Esophagus (tissue), 2 donors: Measurements from ENCODE around the gene FOXP1. TPM values are rescaled to one million over a fixed set of nuclear protein-coding genes. Genes with fewer than 3 reads are reported as not detected.

Experiments used
- H3K27ac ChIP-seq, 2 donors: one replicate each; pipeline ENCODE4 v1.5.1; 2013; ENCODE audit warnings: low read depth in 2 of 2, mild to moderate bottlenecking in 2 of 2, inconsistent platforms in 1 of 2, low read length in 1 of 2, moderate library complexity in 1 of 2
- H3K27me3 ChIP-seq, 2 donors: one replicate each; pipeline ENCODE4 v1.6.1; 2013; ENCODE audit warnings: low read length in 2 of 2, control low read depth in 1 of 2, mild to moderate bottlenecking in 1 of 2; ENCODE audit not compliant: insufficient read depth in 2 of 2, control insufficient read depth in 1 of 2
- H3K36me3 ChIP-seq, 2 donors: one replicate each; pipeline ENCODE4 v1.6.1; 2013; ENCODE audit warnings: low read length in 1 of 2; ENCODE audit not compliant: control insufficient read depth in 2 of 2, insufficient read depth in 2 of 2
- H3K4me1 ChIP-seq, 2 donors: one replicate each; pipeline ENCODE4 v1.6.1; 2013; ENCODE audit warnings: low read length in 1 of 2; ENCODE audit not compliant: control insufficient read depth in 2 of 2, insufficient read depth in 2 of 2
- H3K4me3 ChIP-seq, 2 donors: one replicate each; pipeline ENCODE4 v1.5.1; 2013; ENCODE audit warnings: low read length in 2 of 2, mild to moderate bottlenecking in 2 of 2, low read depth in 1 of 2, moderate library complexity in 1 of 2
- H3K9me3 ChIP-seq, 2 donors: one replicate each; pipeline ENCODE4 v1.6.1; 2013; ENCODE audit warnings: mild to moderate bottlenecking in 2 of 2, low read depth in 1 of 2, low read length in 1 of 2, moderate library complexity in 1 of 2; ENCODE audit not compliant: control insufficient read depth in 2 of 2, insufficient read depth in 1 of 2
- WGBS, 2 donors: extraction: QIAGEN DNeasy Blood & Tissue Kit; methylation state at CpG; one replicate each; pipeline ENCODE4 v1.1.7; 2013; 5-methylcytosine and 5-hydroxymethylcytosine counted together
- polyA plus RNA-seq, 2 donors: library from polyadenylated mRNA; stranded (reverse); fragments of 200-250 nt; gene quantifications; one replicate each; pipeline ENCODE4 v1.2.3, GENCODE V29; 2013
- donor health status: healthy with polysubstance abuse.
- donor health status: Bipolar disorder and iron deficiency.

FOXP1 gene
- polyA plus RNA-seq, 2 donors = 10.7 to 20.4 TPM

GRCh38 chr3:71494212-71494611, 89.3 kb downstream of the FOXP1 start:
- Histone ChIP-seq H3K4me1 (peaks cover 0 to 2% of the 10 kb centered on the region in 2 donors), H3K36me3 (no peaks in the 10 kb centered on the region), H3K27ac (no peak overlapping the region), H3K4me3 (no peak overlapping the region), H3K9me3 (peaks cover 2% of the 10 kb centered on the region in 2 donors), H3K27me3 (no peaks in the 10 kb centered on the region)
- 92 to 94% methylated on average over 5 of the region's 5 CpGs for WGBS, 2 donors

GRCh38 chr3:71492974-71493771, 90.4 kb downstream of the FOXP1 start:
- Histone ChIP-seq H3K27me3 (no peaks in the 10 kb centered on the region), H3K4me3 (no peak overlapping the region), H3K4me1 (peaks cover 0 to 2% of the 10 kb centered on the region in 2 donors), H3K27ac (no peak overlapping the region), H3K9me3 (peaks cover 2% of the 10 kb centered on the region in 2 donors), H3K36me3 (no peaks in the 10 kb centered on the region)
- 83 to 84% methylated on average over 9 of the region's 9 CpGs for WGBS, 2 donors

- H3K9me3 ChIP-seq = peaks cover 2% of the 10 kb centered on the region in 2 donors
- no peaks in the 10 kb centered on the region for H3K27me3 ChIP-seq
- no peak overlapping the region for H3K27ac ChIP-seq
- peaks cover 0 to 2% of the 10 kb centered on the region in 2 donors for H3K4me1 ChIP-seq
- no peaks in the 10 kb centered on the region for H3K36me3 ChIP-seq
- H3K4me3 ChIP-seq = no peak overlapping the region
Measured at GRCh38 chr3:71492566-71492965, 91.0 kb downstream of the FOXP1 start.

GRCh38 chr3:71491154-71491752, 92.3 kb downstream of the FOXP1 start:
- H3K27ac ChIP-seq = no peak overlapping the region
- no peaks in the 10 kb centered on the region for H3K36me3 ChIP-seq
- H3K4me3 ChIP-seq = no peak overlapping the region
- peaks cover 2% of the 10 kb centered on the region in 2 donors for H3K9me3 ChIP-seq
- no peaks in the 10 kb centered on the region for H3K27me3 ChIP-seq
- WGBS, 2 donors = 93 to 94% methylated on average over 9 of the region's 9 CpGs
- peaks cover 0 to 2% of the 10 kb centered on the region in 2 donors for H3K4me1 ChIP-seq

GRCh38 chr3:71490692-71491091, 92.8 kb downstream of the FOXP1 start:
- Histone ChIP-seq H3K4me3 (no peak overlapping the region), H3K27me3 (no peaks in the 10 kb centered on the region), H3K9me3 (peaks cover 2% of the 10 kb centered on the region in 2 donors), H3K4me1 (peaks cover 0 to under 1% of the 10 kb centered on the region in 2 donors), H3K36me3 (no peaks in the 10 kb centered on the region), H3K27ac (no peak overlapping the region)
- 93% methylated on average over 3 of the region's 3 CpGs for WGBS, 2 donors

GRCh38 chr3:71489315-71489761, 94.2 kb downstream of the FOXP1 start:
- 88 to 89% methylated on average over 9 of the region's 9 CpGs for WGBS, 2 donors
- peaks cover 2% of the 10 kb centered on the region in 2 donors for H3K9me3 ChIP-seq
- H3K36me3 ChIP-seq = no peaks in the 10 kb centered on the region
- H3K27ac ChIP-seq = no peak overlapping the region
- H3K4me3 ChIP-seq = no peak overlapping the region
- H3K4me1 ChIP-seq = no peaks in the 10 kb centered on the region
- no peaks in the 10 kb centered on the region for H3K27me3 ChIP-seq

GRCh38 chr3:71488882-71489281, 94.6 kb downstream of the FOXP1 start:
- no peaks in the 10 kb centered on the region for H3K27me3 ChIP-seq
- peak overlapping the region in 1 of 2 donors; percentile 41 for H3K27ac ChIP-seq
- no peak overlapping the region for H3K4me3 ChIP-seq
- H3K9me3 ChIP-seq = peaks cover 2% of the 10 kb centered on the region in 2 donors
- H3K36me3 ChIP-seq = no peaks in the 10 kb centered on the region
- no peaks in the 10 kb centered on the region for H3K4me1 ChIP-seq
- WGBS, 2 donors = 91 to 92% methylated on average over 9 of the region's 9 CpGs

- Histone ChIP-seq H3K9me3 (peaks cover 2% of the 10 kb centered on the region in 2 donors), H3K4me1 (no peaks in the 10 kb centered on the region), H3K27ac (no peak overlapping the region), H3K27me3 (no peaks in the 10 kb centered on the region), H3K4me3 (no peak overlapping the region), H3K36me3 (no peaks in the 10 kb centered on the region)
- WGBS, 2 donors = 68 to 80% methylated on average over 6 of the region's 6 CpGs
Measured at GRCh38 chr3:71488391-71488809, 95.1 kb downstream of the FOXP1 start.

GRCh38 chr3:71487418-71487817, 96.1 kb downstream of the FOXP1 start:
- H3K36me3 ChIP-seq = no peaks in the 10 kb centered on the region
- 83 to 89% methylated on average over 5 of the region's 5 CpGs for WGBS, 2 donors
- H3K9me3 ChIP-seq = peaks cover 2% of the 10 kb centered on the region in 2 donors
- no peak overlapping the region for H3K27ac ChIP-seq
- no peaks in the 10 kb centered on the region for H3K27me3 ChIP-seq
- no peak overlapping the region for H3K4me3 ChIP-seq
- no peaks in the 10 kb centered on the region for H3K4me1 ChIP-seq
